ENCODE data around the gene RANBP10.

DNA sequence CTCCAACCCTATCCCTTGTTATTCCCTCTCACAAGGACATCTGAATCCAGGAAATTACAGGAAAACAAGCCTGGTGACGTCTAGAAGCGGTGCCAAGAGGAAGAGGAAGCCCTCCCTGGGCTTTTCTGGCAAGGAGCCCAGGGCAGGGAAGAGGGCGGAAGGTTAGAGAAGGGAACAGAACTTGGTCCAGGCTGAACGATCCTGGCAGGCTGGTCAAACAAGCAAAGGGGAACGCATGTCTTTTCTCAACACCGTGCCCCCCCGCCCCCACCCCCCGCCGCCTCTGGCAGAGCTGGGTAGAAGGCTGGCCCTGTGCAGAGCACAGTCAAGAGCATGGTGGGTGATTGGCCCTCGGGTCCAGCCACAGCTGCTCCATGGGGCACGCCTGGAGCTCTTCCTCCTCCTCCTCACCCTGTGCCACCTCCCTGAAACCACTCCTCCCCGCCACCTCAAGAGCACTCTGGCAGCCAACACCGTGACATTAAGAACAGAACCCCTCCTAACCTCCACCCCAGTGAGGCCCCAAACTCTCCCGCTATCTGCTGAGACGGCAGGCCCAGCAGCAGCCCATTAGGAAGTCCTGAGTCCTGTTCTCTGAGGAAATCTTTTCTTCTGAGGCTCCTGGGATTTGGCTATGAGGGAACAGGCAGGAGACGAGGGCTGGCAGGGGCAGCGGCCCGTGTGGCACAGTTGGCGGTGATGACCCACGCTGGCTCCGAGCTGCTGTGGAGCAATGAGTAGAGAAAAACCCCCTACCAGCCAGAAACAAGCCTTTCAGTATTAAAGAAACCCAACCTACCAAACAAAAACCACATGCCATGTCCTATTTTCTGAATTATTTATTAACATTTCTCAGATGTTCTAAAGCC is 132.4 kb downstream of the RANBP10 start:
- TF ChIP-seq, protein P1, sequence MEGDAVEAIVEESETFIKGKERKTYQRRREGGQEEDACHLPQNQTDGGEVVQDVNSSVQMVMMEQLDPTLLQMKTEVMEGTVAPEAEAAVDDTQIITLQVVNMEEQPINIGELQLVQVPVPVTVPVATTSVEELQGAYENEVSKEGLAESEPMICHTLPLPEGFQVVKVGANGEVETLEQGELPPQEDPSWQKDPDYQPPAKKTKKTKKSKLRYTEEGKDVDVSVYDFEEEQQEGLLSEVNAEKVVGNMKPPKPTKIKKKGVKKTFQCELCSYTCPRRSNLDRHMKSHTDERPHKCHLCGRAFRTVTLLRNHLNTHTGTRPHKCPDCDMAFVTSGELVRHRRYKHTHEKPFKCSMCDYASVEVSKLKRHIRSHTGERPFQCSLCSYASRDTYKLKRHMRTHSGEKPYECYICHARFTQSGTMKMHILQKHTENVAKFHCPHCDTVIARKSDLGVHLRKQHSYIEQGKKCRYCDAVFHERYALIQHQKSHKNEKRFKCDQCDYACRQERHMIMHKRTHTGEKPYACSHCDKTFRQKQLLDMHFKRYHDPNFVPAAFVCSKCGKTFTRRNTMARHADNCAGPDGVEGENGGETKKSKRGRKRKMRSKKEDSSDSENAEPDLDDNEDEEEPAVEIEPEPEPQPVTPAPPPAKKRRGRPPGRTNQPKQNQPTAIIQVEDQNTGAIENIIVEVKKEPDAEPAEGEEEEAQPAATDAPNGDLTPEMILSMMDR (IDR thresholded peaks at IDR 0.05; ENCODE audit: insufficient read depth, low read length) = no peak
- TF ChIP-seq GABPA (IDR thresholded peaks at IDR 0.05; ENCODE audit: low read depth) (no peak), POLR2AphosphoS5 (IDR thresholded peaks at IDR 0.05; ENCODE audit: low read depth) (peak; percentile 40; the same call in 1 of the 2 replicates), SPI1 (IDR thresholded peaks at IDR 0.05; ENCODE audit: borderline replicate concordance, low read depth) (peak; percentile 75; the same call in 1 of the 2 replicates)
- TF ChIP-seq, protein P2, sequence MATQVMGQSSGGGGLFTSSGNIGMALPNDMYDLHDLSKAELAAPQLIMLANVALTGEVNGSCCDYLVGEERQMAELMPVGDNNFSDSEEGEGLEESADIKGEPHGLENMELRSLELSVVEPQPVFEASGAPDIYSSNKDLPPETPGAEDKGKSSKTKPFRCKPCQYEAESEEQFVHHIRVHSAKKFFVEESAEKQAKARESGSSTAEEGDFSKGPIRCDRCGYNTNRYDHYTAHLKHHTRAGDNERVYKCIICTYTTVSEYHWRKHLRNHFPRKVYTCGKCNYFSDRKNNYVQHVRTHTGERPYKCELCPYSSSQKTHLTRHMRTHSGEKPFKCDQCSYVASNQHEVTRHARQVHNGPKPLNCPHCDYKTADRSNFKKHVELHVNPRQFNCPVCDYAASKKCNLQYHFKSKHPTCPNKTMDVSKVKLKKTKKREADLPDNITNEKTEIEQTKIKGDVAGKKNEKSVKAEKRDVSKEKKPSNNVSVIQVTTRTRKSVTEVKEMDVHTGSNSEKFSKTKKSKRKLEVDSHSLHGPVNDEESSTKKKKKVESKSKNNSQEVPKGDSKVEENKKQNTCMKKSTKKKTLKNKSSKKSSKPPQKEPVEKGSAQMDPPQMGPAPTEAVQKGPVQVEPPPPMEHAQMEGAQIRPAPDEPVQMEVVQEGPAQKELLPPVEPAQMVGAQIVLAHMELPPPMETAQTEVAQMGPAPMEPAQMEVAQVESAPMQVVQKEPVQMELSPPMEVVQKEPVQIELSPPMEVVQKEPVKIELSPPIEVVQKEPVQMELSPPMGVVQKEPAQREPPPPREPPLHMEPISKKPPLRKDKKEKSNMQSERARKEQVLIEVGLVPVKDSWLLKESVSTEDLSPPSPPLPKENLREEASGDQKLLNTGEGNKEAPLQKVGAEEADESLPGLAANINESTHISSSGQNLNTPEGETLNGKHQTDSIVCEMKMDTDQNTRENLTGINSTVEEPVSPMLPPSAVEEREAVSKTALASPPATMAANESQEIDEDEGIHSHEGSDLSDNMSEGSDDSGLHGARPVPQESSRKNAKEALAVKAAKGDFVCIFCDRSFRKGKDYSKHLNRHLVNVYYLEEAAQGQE (IDR thresholded peaks at IDR 0.05; ENCODE audit: insufficient replicate concordance, low read depth) = no peak

Data from HL-60 (cell line).